RWPE2 (cell line): ENCODE results near the gene LGALS14.

Experiments used
- ATAC-seq: fragments of 200-7000 bp; cut with Tn5 transposase; 3 replicates; pipeline ENCODE4 v1.9.1; 2021; ENCODE audit warnings: low read depth
- DNase-seq: peaks from one replicate; pipeline ENCODE4 v3.0.0-alpha.2; 2020; ENCODE audit warnings: low spot score
- H3K27ac ChIP-seq: fragments of 450-650 bp; 2 replicates; pipeline ENCODE4 v1.5.1; 2017; ENCODE audit warnings: mild to moderate bottlenecking; ENCODE audit not compliant: poor library complexity, severe bottlenecking
- H3K27me3 ChIP-seq: fragments of 250-450 bp; sonication (Bioruptor Pico); 2 replicates; pipeline ENCODE4 v1.5.1; 2021; ENCODE audit warnings: mild to moderate bottlenecking, moderate library complexity; ENCODE audit not compliant: insufficient read depth, poor library complexity, severe bottlenecking
- H3K36me3 ChIP-seq: fragments of 250-450 bp; sonication (Bioruptor Pico); 2 replicates; pipeline ENCODE4 v1.5.1; 2020; ENCODE audit warnings: low read depth, mild to moderate bottlenecking, moderate library complexity
- H3K4me1 ChIP-seq: fragments of 250-450 bp; sonication (Bioruptor Pico); 2 replicates; pipeline ENCODE4 v1.5.1; 2021; ENCODE audit warnings: mild to moderate bottlenecking, moderate library complexity; ENCODE audit not compliant: insufficient read depth, poor library complexity, severe bottlenecking
- H3K4me3 ChIP-seq: fragments of 250-450 bp; sonication (Bioruptor Pico); 2 replicates; pipeline ENCODE4 v1.5.1; 2021; ENCODE audit warnings: mild to moderate bottlenecking, moderate library complexity; ENCODE audit not compliant: severe bottlenecking
- H3K9me3 ChIP-seq: fragments of 250-450 bp; sonication (Bioruptor Pico); 2 replicates; pipeline ENCODE4 v1.5.1; 2021; ENCODE audit warnings: mild to moderate bottlenecking, moderate library complexity; ENCODE audit not compliant: severe bottlenecking
- CTCF ChIP-seq: fragments of 450-650 bp; IDR thresholded peaks from one replicate; pipeline ENCODE4 v1.5.1; 2017; ENCODE audit warnings: mild to moderate bottlenecking, moderate library complexity; ENCODE audit not compliant: poor library complexity, severe bottlenecking

LGALS14 gene

GRCh38 chr19:39677961-39678889 lies 26.1 kb upstream of the LGALS14 start:
- ATAC-seq (peak; percentile 95), DNase-seq (no peak)
- Histone ChIP-seq H3K27me3 (no peaks in the 10 kb centered on the region), H3K4me3 (no peak overlapping the region), H3K4me1 (no peaks in the 10 kb centered on the region), H3K9me3 (no peaks in the 10 kb centered on the region), H3K36me3 (no peaks in the 10 kb centered on the region), H3K27ac (no peak overlapping the region)
- TF ChIP-seq CTCF: no peak

GRCh38 chr19:39679056-39679790 lies 25.1 kb upstream of the LGALS14 start:
- H3K9me3 ChIP-seq: no peaks in the 10 kb centered on the region
- TF ChIP-seq CTCF: no peak
- ATAC-seq (no peak), DNase-seq (no peak)
- H3K4me1 ChIP-seq: no peaks in the 10 kb centered on the region
- no peak overlapping the region for H3K27ac ChIP-seq
- no peaks in the 10 kb centered on the region for H3K36me3 ChIP-seq
- H3K4me3 ChIP-seq: no peak overlapping the region
- H3K27me3 ChIP-seq: no peaks in the 10 kb centered on the region

- Histone ChIP-seq H3K9me3 (no peaks in the 10 kb centered on the region), H3K4me1 (no peaks in the 10 kb centered on the region), H3K27me3 (no peaks in the 10 kb centered on the region), H3K27ac (no peak overlapping the region), H3K36me3 (no peaks in the 10 kb centered on the region), H3K4me3 (no peak overlapping the region)
- ATAC-seq (no peak), DNase-seq (no peak)
- TF ChIP-seq CTCF: no peak
Observed at GRCh38 chr19:39679791-39680168, 24.5 kb upstream of the LGALS14 start.

GRCh38 chr19:39680593-39680992 lies 23.7 kb upstream of the LGALS14 start:
- TF ChIP-seq CTCF: no peak
- ATAC-seq: no peak

More at GRCh38 chr19:39680593-39680992, 23.7 kb upstream of the LGALS14 start:
- DNase-seq: no peak
- H3K27me3 ChIP-seq: no peaks in the 10 kb centered on the region
- no peaks in the 10 kb centered on the region for H3K9me3 ChIP-seq
- no peaks in the 10 kb centered on the region for H3K36me3 ChIP-seq
- H3K4me3 ChIP-seq: no peak overlapping the region
- no peak overlapping the region for H3K27ac ChIP-seq
- H3K4me1 ChIP-seq: no peaks in the 10 kb centered on the region
